SU-DHL-6 (cell line): ENCODE data around the gene WFIKKN2.

Source experiments
- H2AFZ ChIP-seq: fragments of 200-600 bp; sonication (generic); 2 replicates; pipeline ENCODE4 v1.6.1; 2014; ENCODE audit warnings: low read depth, mild to moderate bottlenecking, moderate library complexity, mixed read lengths, antibody characterized with exemption, low read length; ENCODE audit not compliant: severe bottlenecking
- H3F3A ChIP-seq: fragments of 200-600 bp; shearing (Covaris generic); 2 replicates; pipeline ENCODE4 v1.6.0; 2016; ENCODE audit warnings: antibody characterized with exemption, mild to moderate bottlenecking; ENCODE audit not compliant: insufficient read depth
- H3K27ac ChIP-seq: fragments of 200-600 bp; sonication (generic); 2 replicates; pipeline ENCODE4 v1.5.1; 2016; ENCODE audit warnings: low read depth, mild to moderate bottlenecking, low read length, moderate library complexity, mixed read lengths
- H3K27me3 ChIP-seq: fragments of 200-600 bp; sonication (generic), shearing (Covaris generic); 2 replicates; pipeline ENCODE4 v1.6.0; 2014; ENCODE audit warnings: mild to moderate bottlenecking, low read length
- H3K36me3 ChIP-seq: fragments of 200-600 bp; sonication (generic); 2 replicates; pipeline ENCODE4 v1.6.1; 2014; ENCODE audit warnings: mild to moderate bottlenecking, low read length, mixed read lengths
- H3K4me2 ChIP-seq: fragments of 300-600, 200-600 bp; shearing (Covaris generic), sonication (generic); 2 replicates; pipeline ENCODE4 v1.6.0; 2014; ENCODE audit warnings: low read length, low read depth, mild to moderate bottlenecking; ENCODE audit not compliant: poor library complexity, severe bottlenecking
- H3K4me3 ChIP-seq: fragments of 200-600 bp; sonication (generic); 2 replicates; pipeline ENCODE4 v1.5.1; 2014; ENCODE audit warnings: antibody characterized with exemption, low read length, mild to moderate bottlenecking, mixed read lengths; ENCODE audit not compliant: insufficient read depth, poor library complexity, severe bottlenecking
- H3K79me2 ChIP-seq: fragments of 200-600 bp; sonication (generic); 2 replicates; pipeline ENCODE4 v1.6.1; 2014; ENCODE audit warnings: mild to moderate bottlenecking, low read length, moderate library complexity; ENCODE audit not compliant: insufficient read depth
- H3K9ac ChIP-seq: fragments of 200-600 bp; sonication (generic); 2 replicates; pipeline ENCODE4 v1.7.0; 2014; ENCODE audit warnings: mild to moderate bottlenecking, low read length
- H3K9me2 ChIP-seq: fragments of 200-600 bp; sonication (generic); replicated peaks from 2 replicates; pipeline ENCODE4 v1.6.1; 2014; ENCODE audit warnings: low read length; ENCODE audit not compliant: insufficient read depth
- H3K9me3 ChIP-seq: fragments of 200-600 bp; sonication (generic); 2 replicates; pipeline ENCODE4 v1.6.1; 2014; ENCODE audit warnings: low read length, mixed read lengths; ENCODE audit not compliant: insufficient read depth
- H4K20me1 ChIP-seq: fragments of 200-600 bp; sonication (generic); 2 replicates; pipeline ENCODE4 v1.6.1; 2014; ENCODE audit warnings: low read depth, mild to moderate bottlenecking, antibody characterized with exemption, low read length, moderate library complexity, mixed read lengths
- EZH2phosphoT487 ChIP-seq: fragments of 200-600 bp; sonication (generic), shearing (Covaris generic); conservative IDR thresholded peaks from 2 replicates; pipeline ENCODE4 v1.6.1; 2018; ENCODE audit warnings: mild to moderate bottlenecking, antibody characterized with exemption, low read length, moderate library complexity, mixed read lengths
- TF ChIP-seq, protein P1 (sequence below): fragments of 200-600 bp; sonication (generic); IDR thresholded peaks from one replicate; pipeline ENCODE4 v1.5.1; 2017; ENCODE audit warnings: antibody characterized with exemption, mild to moderate bottlenecking, low read length, moderate library complexity; ENCODE audit not compliant: insufficient read depth, poor library complexity, severe bottlenecking

Gene WFIKKN2

DNA sequence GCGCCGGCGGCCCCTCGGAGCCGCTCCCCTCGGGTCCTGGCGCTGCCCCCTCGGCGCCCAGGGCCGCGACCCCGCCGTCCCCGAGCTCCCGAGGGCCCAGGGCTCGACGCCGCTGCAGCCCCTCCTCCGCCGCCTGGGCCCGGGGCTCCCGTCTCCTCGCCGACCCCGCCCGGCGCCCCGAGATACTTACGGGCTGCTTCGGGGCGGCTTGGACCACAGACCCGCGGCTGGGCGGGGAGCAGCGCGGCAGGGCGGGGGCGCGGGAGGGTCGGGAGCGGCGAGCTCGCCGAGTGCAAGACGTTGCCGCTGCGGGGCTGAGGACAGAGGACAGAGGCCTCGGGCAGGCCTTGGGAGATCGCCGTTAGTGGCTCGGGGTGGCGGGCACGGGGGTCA is 30.5 kb downstream of the WFIKKN2 start:
- Histone ChIP-seq H3K4me2 (peak overlapping the region; percentile 89), H3K9me3 (no peaks in the 10 kb centered on the region), H3K27me3 (no peaks in the 10 kb centered on the region), H3K36me3 (peaks cover 7% of the 10 kb centered on the region; the same call in 1 of the 2 replicates), H3K27ac (peak overlapping the region; percentile 58), H3K9me2 (no peaks in the 10 kb centered on the region), H3K4me3 (peak overlapping the region; percentile 56), H4K20me1 (peaks cover 9% of the 10 kb centered on the region; the same call in 1 of the 2 replicates), H3K9ac (peak overlapping the region; percentile 69), H3F3A (peaks cover 21% of the 10 kb centered on the region), H3K79me2 (peaks cover 10% of the 10 kb centered on the region; the same call in 1 of the 2 replicates), H2AFZ (peak overlapping the region; percentile 37)
- TF ChIP-seq, protein P1, sequence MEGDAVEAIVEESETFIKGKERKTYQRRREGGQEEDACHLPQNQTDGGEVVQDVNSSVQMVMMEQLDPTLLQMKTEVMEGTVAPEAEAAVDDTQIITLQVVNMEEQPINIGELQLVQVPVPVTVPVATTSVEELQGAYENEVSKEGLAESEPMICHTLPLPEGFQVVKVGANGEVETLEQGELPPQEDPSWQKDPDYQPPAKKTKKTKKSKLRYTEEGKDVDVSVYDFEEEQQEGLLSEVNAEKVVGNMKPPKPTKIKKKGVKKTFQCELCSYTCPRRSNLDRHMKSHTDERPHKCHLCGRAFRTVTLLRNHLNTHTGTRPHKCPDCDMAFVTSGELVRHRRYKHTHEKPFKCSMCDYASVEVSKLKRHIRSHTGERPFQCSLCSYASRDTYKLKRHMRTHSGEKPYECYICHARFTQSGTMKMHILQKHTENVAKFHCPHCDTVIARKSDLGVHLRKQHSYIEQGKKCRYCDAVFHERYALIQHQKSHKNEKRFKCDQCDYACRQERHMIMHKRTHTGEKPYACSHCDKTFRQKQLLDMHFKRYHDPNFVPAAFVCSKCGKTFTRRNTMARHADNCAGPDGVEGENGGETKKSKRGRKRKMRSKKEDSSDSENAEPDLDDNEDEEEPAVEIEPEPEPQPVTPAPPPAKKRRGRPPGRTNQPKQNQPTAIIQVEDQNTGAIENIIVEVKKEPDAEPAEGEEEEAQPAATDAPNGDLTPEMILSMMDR = no peak
- no peak for TF ChIP-seq EZH2phosphoT487

DNA sequence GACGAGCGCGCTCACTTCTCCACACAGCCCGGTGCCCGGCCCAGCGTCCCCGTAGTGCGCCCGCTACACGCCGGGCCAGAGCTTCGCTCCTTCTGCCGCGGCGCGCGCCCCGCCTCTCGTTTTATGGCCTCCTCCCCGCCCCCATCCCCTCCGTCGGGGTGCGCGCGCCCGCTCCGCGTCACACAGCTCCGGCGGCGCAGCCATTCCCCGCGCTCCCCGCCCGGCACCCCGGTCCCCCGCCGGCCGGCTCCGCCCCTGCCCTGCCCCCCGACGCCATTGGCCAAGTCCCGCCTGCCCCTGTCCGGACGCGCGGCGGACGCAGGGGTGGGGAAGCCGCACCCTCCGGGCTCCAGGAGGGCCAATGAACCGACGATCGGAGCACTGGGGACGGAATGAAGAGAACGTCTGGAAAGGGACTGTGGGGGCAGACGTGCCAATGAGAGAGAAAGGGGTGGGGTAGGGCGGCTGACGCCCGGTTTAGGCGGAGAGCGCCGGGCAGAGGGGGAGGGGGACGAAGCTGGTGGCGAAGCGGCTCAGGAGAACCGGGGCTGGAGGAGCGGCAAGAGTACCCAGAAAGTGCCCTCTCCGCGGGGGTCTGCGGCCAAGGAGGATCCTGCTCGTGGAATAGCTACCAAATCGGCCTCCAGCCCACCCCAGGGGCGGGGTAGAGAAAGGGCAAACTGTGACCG is 31.0 kb downstream of the WFIKKN2 start, which contains the start of gene TOB1:
TSS of gene TOB1 (minus strand) at position 94 of the 689 bp plus-strand sequence. CDS start 2,337 bp downstream, outside the sequence.
- H2AFZ ChIP-seq = peak within 1 kb of the TSS; percentile 94
- peak within 1 kb of the TSS; percentile 69 for H3K9ac ChIP-seq
- peaks cover 7% of the 10 kb centered on the region; the same call in 1 of the 2 replicates for H3K36me3 ChIP-seq
- H3K9me3 ChIP-seq = no peaks in the 10 kb centered on the region
- no peaks in the 10 kb centered on the region for H3K9me2 ChIP-seq
- H3F3A ChIP-seq = peaks cover 21% of the 10 kb centered on the region
- H3K4me3 ChIP-seq = peak within 1 kb of the TSS; percentile 66
- no peaks in the 10 kb centered on the region for H3K27me3 ChIP-seq
- peaks cover 10% of the 10 kb centered on the region; the same call in 1 of the 2 replicates for H3K79me2 ChIP-seq
- H4K20me1 ChIP-seq = peaks cover 9% of the 10 kb centered on the region; the same call in 1 of the 2 replicates
- TF ChIP-seq, protein P1 = no peak
- no peak for TF ChIP-seq EZH2phosphoT487
- H3K4me2 ChIP-seq = peak within 1 kb of the TSS; percentile 89
- H3K27ac ChIP-seq = peak within 1 kb of the TSS; percentile 95

DNA sequence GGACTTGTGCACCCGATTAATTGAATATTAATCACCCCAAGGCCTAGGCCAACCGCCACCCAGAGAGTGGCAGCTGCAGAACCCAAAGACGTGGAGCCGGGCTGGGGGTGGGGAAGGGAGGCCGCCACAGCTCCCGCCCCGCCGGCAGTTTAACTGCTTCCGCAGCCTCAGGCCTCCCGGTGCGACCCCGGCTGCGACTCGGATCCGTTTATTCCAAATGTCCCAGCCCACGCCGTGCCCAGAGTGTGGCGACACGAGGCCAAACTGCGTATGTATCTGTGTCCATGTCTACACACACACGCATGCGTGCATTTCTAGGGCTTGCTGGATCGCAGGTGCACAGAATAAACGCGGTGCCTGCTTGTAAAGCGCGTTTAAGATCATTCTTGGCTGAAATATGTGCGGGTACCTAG is 31.6 kb downstream of the WFIKKN2 start:
- Histone ChIP-seq H4K20me1 (peaks cover 9% of the 10 kb centered on the region; the same call in 1 of the 2 replicates), H3F3A (peaks cover 19% of the 10 kb centered on the region), H3K27me3 (no peaks in the 10 kb centered on the region), H3K4me2 (peak overlapping the region; percentile 86), H3K9me2 (no peaks in the 10 kb centered on the region), H2AFZ (peak overlapping the region; percentile 94), H3K9ac (peak overlapping the region; percentile 69), H3K79me2 (peaks cover 10% of the 10 kb centered on the region; the same call in 1 of the 2 replicates), H3K27ac (peak overlapping the region; percentile 95), H3K36me3 (peaks cover 3% of the 10 kb centered on the region; the same call in 1 of the 2 replicates), H3K9me3 (no peaks in the 10 kb centered on the region), H3K4me3 (peak overlapping the region; percentile 66)
- no peak for TF ChIP-seq EZH2phosphoT487
- TF ChIP-seq, protein P1 = no peak
